Activated CD4-positive, alpha-beta T cell treated with anti-CD3 and anti-CD28 coated beads for 48 hours (primary cell): ENCODE measurements around the gene HDDC2.

Experiments used
- DNase-seq: peaks from one replicate; pipeline ENCODE4 v3.0.0-alpha.2; 2020

The HDDC2 gene

DNA sequence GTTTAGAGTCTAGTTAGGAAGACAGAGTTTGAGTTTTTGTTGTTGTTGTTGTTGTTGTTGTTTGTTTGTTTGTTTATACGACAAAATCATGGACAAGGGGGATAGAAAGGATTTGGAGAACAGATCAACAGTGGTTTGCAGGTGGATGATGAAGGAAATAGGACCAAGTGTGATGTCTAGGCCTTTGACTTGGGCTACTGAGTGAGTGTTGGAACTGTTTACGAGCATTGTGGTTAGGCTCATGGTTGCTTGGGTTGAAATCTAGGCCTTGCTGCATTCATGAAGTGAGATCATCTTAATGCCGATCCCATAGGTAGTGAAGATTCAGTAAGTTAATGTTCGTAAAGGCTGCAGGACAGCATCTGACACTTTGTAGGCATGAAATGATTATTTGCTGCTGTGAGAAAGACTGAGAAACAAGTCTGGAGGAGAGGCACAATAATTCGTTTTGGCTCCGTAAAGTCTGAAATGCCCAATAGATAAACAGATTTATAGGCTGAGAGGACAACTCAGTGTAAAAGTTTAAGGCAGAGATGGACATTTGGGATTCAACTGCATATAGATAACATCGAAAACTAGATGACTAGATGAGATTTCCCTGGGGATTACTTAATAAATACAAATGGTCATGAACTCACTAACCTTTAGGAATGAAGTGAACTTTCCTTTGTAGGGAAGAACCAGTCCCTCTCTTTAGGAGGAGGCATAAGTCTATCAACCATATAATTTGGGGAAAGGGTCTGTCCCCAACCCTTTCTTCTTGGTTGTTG, 70.0 kb downstream of the HDDC2 start:
- DNase-seq, result no peak

DNA sequence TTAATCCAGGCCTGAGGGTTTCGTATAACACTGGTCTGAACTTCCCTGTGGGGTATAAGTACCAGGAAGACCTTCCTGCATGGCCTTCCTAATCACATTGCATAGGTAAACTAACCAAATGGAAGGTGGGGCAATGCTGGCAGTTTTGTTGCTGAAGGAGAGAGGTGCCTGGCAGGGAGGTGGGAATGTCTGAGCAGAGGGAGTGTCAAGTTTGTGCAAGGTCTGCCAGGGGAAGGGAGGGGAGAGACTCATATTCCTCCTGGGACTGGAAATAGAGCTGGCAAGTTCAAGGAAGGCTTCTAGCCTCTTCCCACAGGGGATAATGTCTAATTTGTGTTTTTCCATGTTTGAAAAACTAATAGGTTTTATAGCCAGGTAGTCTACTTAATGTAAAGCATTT, 70.6 kb downstream of the HDDC2 start:
- DNase-seq, result no peak

DNA sequence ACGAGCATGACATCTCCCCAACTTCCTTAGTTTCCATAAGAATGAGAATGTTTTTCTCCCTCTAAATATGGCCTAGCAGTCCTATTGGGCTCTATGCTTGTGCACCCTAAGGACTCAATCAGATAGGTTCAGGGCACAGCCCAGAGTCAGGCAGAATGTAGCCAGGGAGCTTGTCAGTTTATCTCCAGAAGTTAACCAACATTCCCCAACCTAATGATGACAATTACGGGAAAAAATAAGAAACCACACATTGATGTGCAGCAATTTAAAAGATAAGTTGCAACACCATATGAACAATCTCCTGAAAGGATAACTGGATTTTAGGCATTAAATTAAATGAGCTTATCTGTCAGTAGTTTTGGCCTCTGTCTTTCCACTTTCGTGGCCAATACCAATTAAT, 71.1 kb downstream of the HDDC2 start:
- DNase-seq, result no peak

DNA sequence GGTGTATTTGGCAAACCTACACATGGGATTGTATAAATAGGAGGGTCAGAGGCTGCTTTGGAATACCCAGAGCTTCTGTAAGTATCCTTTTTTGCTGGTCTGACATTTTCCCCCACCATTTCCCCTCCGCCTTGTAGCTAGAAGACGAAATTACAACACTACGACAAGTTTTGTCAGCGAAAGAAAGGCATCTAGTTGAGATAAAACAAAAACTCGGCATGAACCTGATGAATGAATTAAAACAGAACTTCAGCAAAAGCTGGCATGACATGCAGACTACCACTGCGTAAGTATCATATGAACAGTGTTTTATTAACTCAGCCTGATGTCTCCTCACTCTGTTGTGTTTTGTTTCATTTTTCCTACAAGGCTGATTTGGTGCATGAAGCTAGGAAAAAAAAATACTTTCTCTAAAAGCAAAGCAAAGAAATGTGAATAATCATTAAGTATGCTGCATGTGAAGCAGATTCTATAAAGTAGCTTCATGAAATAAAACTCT, 72.7 kb downstream of the HDDC2 start:
- no peak for DNase-seq

DNA sequence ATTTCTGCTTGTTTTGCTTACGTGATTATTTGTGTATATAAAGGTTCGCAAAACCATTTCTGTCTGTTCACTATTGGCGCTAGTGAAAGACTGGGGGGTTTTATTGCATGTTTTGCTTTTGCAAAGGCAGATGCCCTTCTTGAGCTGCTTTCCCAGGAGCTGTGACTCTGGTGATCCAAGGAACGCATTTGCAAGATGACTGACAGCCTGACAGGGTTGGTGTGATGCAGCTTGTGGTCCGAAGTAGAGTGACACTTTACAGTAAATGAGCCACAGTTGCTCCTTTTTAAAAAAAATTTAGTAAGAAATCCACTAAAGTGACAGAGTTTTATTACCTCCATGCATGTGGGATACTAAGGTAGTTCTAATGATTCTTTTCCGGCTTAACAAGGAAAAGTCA, 74.5 kb downstream of the HDDC2 start:
- no peak for DNase-seq
